HepG2 (cell line): ENCODE measurements around the gene GPN2. TPM values are rescaled to one million over a fixed set of nuclear protein-coding genes. Genes with fewer than 3 reads are reported as not detected.
A peak's percentile ranks its signal among the peaks of the same experiment; 100 is the strongest.

Experiments used
- ARNT ChIP-seq: fragments of 450-650 bp; IDR thresholded peaks from 2 replicates; pipeline ENCODE4 v1.6.1; 2017
- ATF7-NPFF ChIP-seq: sonication (generic); formaldehyde crosslinking; IDR thresholded peaks from 2 replicates; pipeline ENCODE4 v1.8.1; 2023; ENCODE audit warnings: mild to moderate bottlenecking, low read depth, missing genetic modification reagents, moderate library complexity
- CAMTA2 ChIP-seq: sonication (generic); formaldehyde crosslinking; IDR thresholded peaks from 2 replicates; pipeline ENCODE4 v1.4.0; 2020; ENCODE audit warnings: mild to moderate bottlenecking, missing genetic modification reagents, borderline replicate concordance
- NCOR1 ChIP-seq: fragments of 200-600 bp; sonication (generic); IDR thresholded peaks from 2 replicates; pipeline ENCODE4 v1.7.0; 2017; ENCODE audit warnings: antibody characterized with exemption, low read length, borderline replicate concordance
- NFE2L1 ChIP-seq: sonication (generic); formaldehyde crosslinking; IDR thresholded peaks from 2 replicates; pipeline ENCODE4 v1.4.0; 2020; ENCODE audit warnings: missing genetic modification reagents, mild to moderate bottlenecking, borderline replicate concordance
- PAF1 ChIP-seq: IDR thresholded peaks from 2 replicates; pipeline ENCODE4 v1.6.1; 2016; ENCODE audit warnings: missing genetic modification reagents, missing compliant biosample characterization
- POLR2G ChIP-seq: fragments of 200-400 bp; formaldehyde crosslinking; IDR thresholded peaks from 2 replicates; pipeline ENCODE4 v1.6.1; 2018; ENCODE audit warnings: mild to moderate bottlenecking, low read depth, low read length, moderate library complexity
- RARG ChIP-seq: sonication (generic); formaldehyde crosslinking; IDR thresholded peaks from 2 replicates; pipeline ENCODE4 v1.4.0; 2020; ENCODE audit warnings: low read depth, mild to moderate bottlenecking, missing genetic modification reagents
- RBFOX2 ChIP-seq: fragments of 200-400 bp; formaldehyde crosslinking; IDR thresholded peaks from 2 replicates; pipeline ENCODE4 v1.6.1; 2017; ENCODE audit warnings: low read depth, mild to moderate bottlenecking, low read length
- SP4 ChIP-seq: sonication (generic); formaldehyde crosslinking; IDR thresholded peaks from 2 replicates; pipeline ENCODE4 v1.8.1; 2023; ENCODE audit warnings: mild to moderate bottlenecking, missing genetic modification reagents
- TEAD2 ChIP-seq: sonication (generic); formaldehyde crosslinking; IDR thresholded peaks from 2 replicates; pipeline ENCODE4 v1.9.0; 2021; ENCODE audit warnings: missing genetic modification reagents
- THYN1 ChIP-seq: sonication (generic); formaldehyde crosslinking; IDR thresholded peaks from 2 replicates; pipeline ENCODE4 v1.8.1; 2023; ENCODE audit warnings: low read depth, mild to moderate bottlenecking, moderate library complexity, missing genetic modification reagents, borderline replicate concordance
- ZNF607 ChIP-seq: sonication (generic); formaldehyde crosslinking; IDR thresholded peaks from 2 replicates; pipeline ENCODE4 v1.5.1; 2020; ENCODE audit warnings: missing genetic modification reagents, mild to moderate bottlenecking, borderline replicate concordance
- ZNF687 ChIP-seq: sonication (generic); formaldehyde crosslinking; IDR thresholded peaks from 2 replicates; pipeline ENCODE4 v1.5.1; 2020; ENCODE audit warnings: mild to moderate bottlenecking, missing genetic modification reagents, moderate library complexity
- polyA plus RNA-seq, 8 experiments: library from polyadenylated mRNA; depleted of rRNA in 3 of 8; stranded (reverse) in 7 of 8; unstranded in 1 of 8; fragments of >200 nt; fragmentation: Illumina TruSeq in 4 of 8; extraction: Trizol in 4 of 8; gene quantifications; 2 replicates each; pipeline versions ENCODE4 v1.2.1 to v1.2.3, GENCODE V29; 2011 to 2016; ENCODE audit warnings: low read depth in 4 of 8, missing spikeins in 1 of 8, mixed read lengths in 1 of 8; ENCODE audit not compliant: insufficient read depth in 1 of 8
- total RNA-seq, 5 experiments: library from RNA; depleted of rRNA; stranded (reverse); fragments of >200 nt; fragmentation: Illumina TruSeq; extraction: Trizol; gene quantifications; 2 replicates each; pipeline ENCODE4 v1.2.3, GENCODE V29; 2016; ENCODE audit warnings: low read depth in 1 of 5
- TF ChIP-seq, protein P1 (sequence below): sonication (generic); formaldehyde crosslinking; conservative IDR thresholded peaks from 2 replicates; pipeline ENCODE4 v1.8.0; 2022; ENCODE audit warnings: mild to moderate bottlenecking, moderate library complexity, missing genetic modification reagents
- TF ChIP-seq, protein P2 (sequence below): sonication (generic); formaldehyde crosslinking; IDR thresholded peaks from 2 replicates; pipeline ENCODE4 v1.4.0; 2020; ENCODE audit warnings: missing genetic modification reagents

GPN2 gene
- total and polyA plus RNA-seq, 2 of the 13 experiments (the other 11 are each of a cell fraction or from before 2014, with no cell fraction given), result 19.3 to 38.9 TPM

- TF ChIP-seq, protein P1, sequence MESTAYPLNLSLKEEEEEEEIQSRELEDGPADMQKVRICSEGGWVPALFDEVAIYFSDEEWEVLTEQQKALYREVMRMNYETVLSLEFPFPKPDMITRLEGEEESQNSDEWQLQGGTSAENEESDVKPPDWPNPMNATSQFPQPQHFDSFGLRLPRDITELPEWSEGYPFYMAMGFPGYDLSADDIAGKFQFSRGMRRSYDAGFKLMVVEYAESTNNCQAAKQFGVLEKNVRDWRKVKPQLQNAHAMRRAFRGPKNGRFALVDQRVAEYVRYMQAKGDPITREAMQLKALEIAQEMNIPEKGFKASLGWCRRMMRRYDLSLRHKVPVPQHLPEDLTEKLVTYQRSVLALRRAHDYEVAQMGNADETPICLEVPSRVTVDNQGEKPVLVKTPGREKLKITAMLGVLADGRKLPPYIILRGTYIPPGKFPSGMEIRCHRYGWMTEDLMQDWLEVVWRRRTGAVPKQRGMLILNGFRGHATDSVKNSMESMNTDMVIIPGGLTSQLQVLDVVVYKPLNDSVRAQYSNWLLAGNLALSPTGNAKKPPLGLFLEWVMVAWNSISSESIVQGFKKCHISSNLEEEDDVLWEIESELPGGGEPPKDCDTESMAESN (CRISPR knock-in tag), result peak; percentile 50; the same call in 1 of the 2 replicates
- TF ChIP-seq POLR2G, result no peak
- no peak for TF ChIP-seq NFE2L1 (CRISPR knock-in tag)
- no peak for TF ChIP-seq NCOR1
- TF ChIP-seq ARNT, result no peak
- TF ChIP-seq RARG (CRISPR knock-in tag), result no peak
- no peak for TF ChIP-seq CAMTA2 (CRISPR knock-in tag)
- TF ChIP-seq ZNF687 (CRISPR knock-in tag), result 0 out of 2 replicates have a peak, but pooled peaks have one; percentile 29
- no peak for TF ChIP-seq SP4
- TF ChIP-seq, protein P2, sequence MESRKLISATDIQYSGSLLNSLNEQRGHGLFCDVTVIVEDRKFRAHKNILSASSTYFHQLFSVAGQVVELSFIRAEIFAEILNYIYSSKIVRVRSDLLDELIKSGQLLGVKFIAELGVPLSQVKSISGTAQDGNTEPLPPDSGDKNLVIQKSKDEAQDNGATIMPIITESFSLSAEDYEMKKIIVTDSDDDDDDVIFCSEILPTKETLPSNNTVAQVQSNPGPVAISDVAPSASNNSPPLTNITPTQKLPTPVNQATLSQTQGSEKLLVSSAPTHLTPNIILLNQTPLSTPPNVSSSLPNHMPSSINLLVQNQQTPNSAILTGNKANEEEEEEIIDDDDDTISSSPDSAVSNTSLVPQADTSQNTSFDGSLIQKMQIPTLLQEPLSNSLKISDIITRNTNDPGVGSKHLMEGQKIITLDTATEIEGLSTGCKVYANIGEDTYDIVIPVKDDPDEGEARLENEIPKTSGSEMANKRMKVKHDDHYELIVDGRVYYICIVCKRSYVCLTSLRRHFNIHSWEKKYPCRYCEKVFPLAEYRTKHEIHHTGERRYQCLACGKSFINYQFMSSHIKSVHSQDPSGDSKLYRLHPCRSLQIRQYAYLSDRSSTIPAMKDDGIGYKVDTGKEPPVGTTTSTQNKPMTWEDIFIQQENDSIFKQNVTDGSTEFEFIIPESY (CRISPR knock-in tag), result no peak
- 0 out of 2 replicates have a peak, but pooled peaks have one; percentile 5 for TF ChIP-seq ZNF607
- TF ChIP-seq TEAD2, result no peak
- TF ChIP-seq ATF7-NPFF (CRISPR knock-in tag), result 0 out of 2 replicates have a peak, but pooled peaks have one; percentile 0
- TF ChIP-seq RBFOX2, result peak; percentile 73
- TF ChIP-seq THYN1 (CRISPR knock-in tag), result no peak
- TF ChIP-seq PAF1 (CRISPR knock-in tag), result peak; percentile 65; the same call in 1 of the 2 replicates
Observed at GRCh38 chr1:26912147-26912490, 22.0 kb upstream of the GPN2 start (continued).
